ENCODE measurements around the gene MYH16.
"Not testable (repeated sequence)": the region's sequence is repeated elsewhere in the genome, so short reads cannot be mapped to it uniquely, and the experiment has no call there.

The MYH16 gene

DNA sequence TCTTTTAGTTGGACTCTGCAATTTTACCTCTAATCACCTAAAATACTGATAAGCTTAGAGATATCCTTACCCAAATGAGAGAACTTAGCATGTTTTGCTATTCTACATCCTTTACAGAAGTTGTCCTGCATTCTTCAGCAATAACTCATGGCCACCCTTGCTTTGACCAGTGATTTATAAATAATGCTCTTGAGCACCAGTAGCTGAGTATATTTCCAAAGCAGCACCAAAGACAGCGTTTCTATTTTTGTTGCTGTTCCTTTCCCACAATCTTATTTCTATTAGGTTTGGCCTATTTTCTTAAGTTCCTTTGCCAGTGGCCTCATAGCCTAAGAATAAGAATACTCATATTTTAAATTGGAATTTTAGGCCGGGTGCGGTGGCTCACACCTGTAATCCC lies 68.0 kb downstream of the MYH16 start:
- TF ChIP-seq, protein P1, sequence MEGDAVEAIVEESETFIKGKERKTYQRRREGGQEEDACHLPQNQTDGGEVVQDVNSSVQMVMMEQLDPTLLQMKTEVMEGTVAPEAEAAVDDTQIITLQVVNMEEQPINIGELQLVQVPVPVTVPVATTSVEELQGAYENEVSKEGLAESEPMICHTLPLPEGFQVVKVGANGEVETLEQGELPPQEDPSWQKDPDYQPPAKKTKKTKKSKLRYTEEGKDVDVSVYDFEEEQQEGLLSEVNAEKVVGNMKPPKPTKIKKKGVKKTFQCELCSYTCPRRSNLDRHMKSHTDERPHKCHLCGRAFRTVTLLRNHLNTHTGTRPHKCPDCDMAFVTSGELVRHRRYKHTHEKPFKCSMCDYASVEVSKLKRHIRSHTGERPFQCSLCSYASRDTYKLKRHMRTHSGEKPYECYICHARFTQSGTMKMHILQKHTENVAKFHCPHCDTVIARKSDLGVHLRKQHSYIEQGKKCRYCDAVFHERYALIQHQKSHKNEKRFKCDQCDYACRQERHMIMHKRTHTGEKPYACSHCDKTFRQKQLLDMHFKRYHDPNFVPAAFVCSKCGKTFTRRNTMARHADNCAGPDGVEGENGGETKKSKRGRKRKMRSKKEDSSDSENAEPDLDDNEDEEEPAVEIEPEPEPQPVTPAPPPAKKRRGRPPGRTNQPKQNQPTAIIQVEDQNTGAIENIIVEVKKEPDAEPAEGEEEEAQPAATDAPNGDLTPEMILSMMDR (IDR thresholded peaks at IDR 0.05; ENCODE audit: borderline replicate concordance, insufficient read depth, low read depth, low read length) = no peak
- no peak overlapping the region for H3K4me3 ChIP-seq (ENCODE audit: low read depth, low read length)

DNA sequence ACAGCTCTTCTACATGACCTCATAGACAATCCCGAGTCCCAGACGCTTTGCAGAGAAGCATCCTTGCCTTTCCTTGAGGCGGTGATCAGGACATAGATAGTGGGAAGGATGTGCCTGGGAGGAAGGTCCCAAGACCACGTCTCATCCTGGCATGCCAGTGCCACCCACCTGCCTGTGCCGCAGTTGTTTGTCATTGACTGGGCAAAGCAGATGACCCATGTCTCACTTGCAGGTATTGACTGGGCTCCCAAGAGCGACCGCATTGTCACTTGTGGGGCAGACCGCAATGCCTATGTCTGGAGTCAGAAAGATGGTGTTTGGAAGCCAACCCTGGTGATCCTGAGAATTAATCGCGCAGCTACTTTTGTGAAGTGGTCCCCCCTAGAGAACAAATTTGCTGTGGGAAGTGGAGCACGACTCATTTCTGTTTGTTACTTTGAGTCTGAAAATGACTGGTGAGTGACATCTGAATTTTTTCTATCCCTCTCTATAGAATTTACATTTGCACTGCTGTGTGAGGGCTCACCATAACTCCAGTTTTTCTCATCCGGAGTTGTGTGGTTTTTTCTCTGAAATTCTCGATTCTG lies 71.5 kb downstream of the MYH16 start:
- TF ChIP-seq, protein P1 (IDR thresholded peaks at IDR 0.05; ENCODE audit: borderline replicate concordance, insufficient read depth, low read depth, low read length) = no peak
- H3K4me3 ChIP-seq (ENCODE audit: low read depth, low read length) = no peak overlapping the region

DNA sequence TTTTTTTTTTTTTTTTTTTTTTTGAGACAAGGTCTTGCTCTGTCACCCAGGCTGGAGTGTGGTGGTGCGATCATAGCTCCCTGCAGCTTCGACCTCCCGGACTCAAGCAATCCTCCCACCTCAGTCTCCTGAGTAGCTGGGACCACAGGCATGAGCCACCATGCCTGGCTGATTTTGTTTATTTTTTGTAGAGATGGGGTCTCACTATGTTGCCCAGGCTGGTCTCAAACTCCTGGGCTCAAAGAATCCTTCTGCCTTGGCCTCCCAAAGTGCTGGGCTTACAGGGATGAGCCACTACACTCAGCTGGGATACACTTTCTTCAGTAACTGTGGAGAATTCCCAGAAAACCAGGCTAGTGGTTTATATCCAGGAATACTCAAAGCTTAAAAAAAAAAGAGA lies 78.0 kb downstream of the MYH16 start:
- H3K4me3 ChIP-seq (ENCODE audit: low read depth, low read length) = not testable (repeated sequence)

DNA sequence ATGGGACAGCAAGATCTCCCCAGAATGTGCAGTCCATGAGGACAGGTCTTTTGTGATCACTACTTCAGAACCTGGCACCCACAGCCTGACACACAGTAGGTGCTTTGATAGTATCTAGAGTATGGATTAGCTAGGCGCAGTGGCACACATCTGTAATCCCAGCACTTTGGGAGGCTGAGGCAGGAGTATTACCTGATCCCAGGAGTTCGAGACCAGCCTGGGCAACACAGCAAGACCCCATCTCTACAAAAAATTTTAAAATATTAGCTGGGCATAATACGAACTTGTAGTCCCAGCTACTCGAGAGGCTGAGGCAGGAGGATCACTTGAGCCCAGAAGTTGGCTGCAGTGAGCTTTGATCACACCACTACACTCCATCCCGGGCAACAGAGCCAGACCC lies 79.6 kb downstream of the MYH16 start:
- TF ChIP-seq, protein P1 (IDR thresholded peaks at IDR 0.05; ENCODE audit: borderline replicate concordance, insufficient read depth, low read depth, low read length) = no peak
- no peak overlapping the region for H3K4me3 ChIP-seq (ENCODE audit: low read depth, low read length)

DNA sequence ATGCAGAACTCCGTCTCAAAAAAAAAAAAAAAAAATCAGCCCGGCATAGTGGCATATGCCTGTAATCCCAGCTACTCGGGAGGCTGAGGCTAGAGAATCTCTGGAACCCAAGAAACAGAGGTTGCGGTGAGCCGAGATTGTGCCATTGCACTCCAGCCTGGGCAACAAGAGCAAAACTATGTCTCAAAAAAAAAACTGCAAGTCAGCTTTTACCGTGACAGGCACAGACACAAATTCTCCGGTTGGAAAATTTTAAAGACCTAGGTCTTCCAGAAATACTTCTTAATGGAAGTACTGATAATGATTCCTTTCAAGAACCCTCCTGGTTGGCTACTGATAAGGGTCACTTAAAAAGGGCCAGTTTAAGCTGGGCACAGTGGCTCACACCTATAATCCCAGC lies 82.5 kb downstream of the MYH16 start:
- H3K4me3 ChIP-seq (ENCODE audit: low read depth, low read length) = no peak overlapping the region
- TF ChIP-seq, protein P1 (IDR thresholded peaks at IDR 0.05; ENCODE audit: borderline replicate concordance, insufficient read depth, low read depth, low read length) = no peak

DNA sequence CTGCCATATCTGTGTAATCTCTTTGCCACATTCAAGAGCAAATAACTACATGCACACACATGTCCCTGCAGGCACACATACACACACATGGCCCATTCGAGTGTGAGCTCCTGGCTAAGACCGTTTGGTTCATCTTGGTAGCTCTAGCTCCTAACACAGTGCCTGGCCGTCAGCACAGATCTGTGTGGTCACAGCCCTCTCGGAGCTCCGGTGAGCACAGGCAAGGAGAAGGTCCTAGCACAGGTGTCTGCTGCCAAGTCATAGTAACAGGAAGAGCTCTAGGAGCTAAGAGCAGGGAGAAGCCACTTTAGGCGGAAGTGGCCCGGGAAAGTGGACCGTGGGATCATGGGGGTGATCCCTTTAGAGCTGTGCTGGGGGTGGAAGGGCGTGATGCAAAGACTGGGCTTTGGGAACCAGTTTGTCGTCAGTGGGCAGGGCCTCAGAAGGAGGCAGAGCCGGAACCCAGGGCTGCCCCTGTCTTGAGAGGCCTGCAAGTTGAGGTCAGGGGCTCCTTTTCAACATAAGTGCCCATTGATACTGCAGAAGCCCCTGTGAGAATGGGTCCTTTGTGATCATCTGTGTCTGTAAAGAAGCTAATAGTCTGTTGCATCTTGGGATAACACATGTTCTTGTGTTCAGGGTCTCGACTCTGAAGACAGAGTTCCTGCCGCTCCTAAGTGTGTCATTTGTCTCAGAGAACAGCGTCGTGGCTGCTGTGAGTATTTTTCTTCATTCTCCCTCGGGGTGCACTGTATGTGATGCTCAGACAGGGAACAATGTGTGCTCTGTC lies 85.3 kb downstream of the MYH16 start:
- TF ChIP-seq, protein P1 (IDR thresholded peaks at IDR 0.05; ENCODE audit: borderline replicate concordance, insufficient read depth, low read depth, low read length) = no peak
- H3K4me3 ChIP-seq (ENCODE audit: low read depth, low read length) = no peak overlapping the region

DNA sequence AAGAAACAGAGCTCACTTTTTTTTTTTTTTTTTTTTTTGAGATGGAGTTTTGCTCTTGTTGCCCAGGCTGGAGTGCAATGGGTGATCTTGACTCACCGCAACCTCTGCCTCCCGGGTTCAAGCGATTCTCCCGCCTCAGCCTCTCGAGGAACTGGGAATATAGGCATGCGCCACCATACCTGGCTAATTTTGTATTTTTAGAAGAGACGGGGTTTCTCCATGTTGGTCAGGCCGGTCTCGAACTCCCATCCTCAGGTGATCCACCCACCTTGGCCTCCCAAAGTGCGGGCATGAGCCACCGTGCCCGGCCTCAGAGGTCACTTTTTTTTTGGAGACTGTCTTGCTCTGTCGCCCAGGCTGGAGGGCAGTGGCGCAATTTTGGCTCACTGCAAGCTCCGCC lies 85.9 kb downstream of the MYH16 start:
- not testable (repeated sequence) for H3K4me3 ChIP-seq (ENCODE audit: low read depth, low read length)

DNA sequence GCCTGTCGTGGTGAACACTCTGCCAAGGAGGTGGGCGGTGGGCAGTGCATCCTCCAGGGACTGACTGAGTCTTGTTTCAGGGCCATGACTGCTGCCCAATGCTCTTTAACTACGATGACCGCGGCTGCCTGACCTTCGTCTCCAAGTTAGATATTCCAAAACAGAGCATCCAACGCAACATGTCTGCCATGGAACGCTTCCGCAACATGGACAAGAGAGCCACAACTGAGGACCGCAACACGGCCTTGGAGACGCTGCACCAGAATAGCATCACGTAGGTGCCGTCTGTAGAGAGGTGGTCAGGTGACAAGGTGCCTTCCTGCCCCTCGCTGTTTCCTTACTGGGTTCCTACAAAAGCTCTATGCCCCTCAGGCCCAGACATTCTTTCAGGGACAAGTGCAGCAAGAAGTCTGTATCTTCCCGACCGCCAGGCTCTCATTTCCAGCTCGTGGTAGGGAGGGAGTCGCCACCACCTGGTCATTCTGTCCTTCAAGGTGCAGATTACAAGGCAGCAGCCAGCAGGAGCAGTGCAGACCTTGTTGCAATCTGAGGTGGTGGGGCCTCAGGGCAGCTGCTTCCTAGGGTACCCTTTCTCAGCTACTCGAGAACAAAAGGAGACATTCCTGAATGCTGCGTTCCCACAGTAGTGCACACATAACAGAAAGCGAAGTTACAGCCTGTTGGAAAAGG lies 87.0 kb downstream of the MYH16 start:
- no peak overlapping the region for H3K4me3 ChIP-seq (ENCODE audit: low read depth, low read length)

More for the DNA sequence above, 87.0 kb downstream of the MYH16 start:
- TF ChIP-seq, protein P1 (IDR thresholded peaks at IDR 0.05; ENCODE audit: borderline replicate concordance, insufficient read depth, low read depth, low read length) = no peak
